ENCODE measurements around the gene RAPGEF5. TPM values are rescaled to one million over a fixed set of nuclear protein-coding genes. Genes with fewer than 3 reads are reported as not detected.

RAPGEF5 gene
- total RNA-seq, 5 donors from 2014 or later (not counting 1 experiment from before 2014, with no cell fraction given), result 0.12 to 2.4 (median 0.61) TPM

- no peak for ATAC-seq (replicated peaks in 1 of 4)
- Histone ChIP-seq H3K9me3 (no peaks in the 10 kb centered on the region), H3K27me3 (replicated peaks in 1 of 2; ENCODE audit: control insufficient read depth in 2 of 2, extremely low read depth in 1 of 2, insufficient read depth in 2 of 2, low read length in 1 of 2) (peaks cover 0 to 2% of the 10 kb centered on the region in 2 experiments), H3K36me3 (ENCODE audit: control insufficient read depth in 2 of 2, extremely low read depth in 1 of 2, insufficient read depth in 1 of 2, low read length in 1 of 2) (no peaks in the 10 kb centered on the region), H3K4me1 (ENCODE audit: control insufficient read depth in 1 of 2, extremely low read depth in 1 of 2, insufficient read depth in 2 of 2, low read length in 2 of 2) (no peaks in the 10 kb centered on the region), H3K4me3 (ENCODE audit: control insufficient read depth in 1 of 2, extremely low read depth in 1 of 2, low read length in 1 of 2) (no peak overlapping the region), H3K27ac (ENCODE audit: low read length) (no peak overlapping the region)
- H3K9me3 Mint-ChIP-seq, result no peaks in the 10 kb centered on the region
- H3K4me3 Mint-ChIP-seq, result no peak overlapping the region
- WGBS (ENCODE audit: insufficient coverage), result 79% methylated on average over 4 of the region's 4 CpGs
- no peaks in the 10 kb centered on the region for H3K36me3 Mint-ChIP-seq
- H3K27ac Mint-ChIP-seq, result no peak overlapping the region
- DNase-seq, result no peak
- no peaks in the 10 kb centered on the region for H3K4me1 Mint-ChIP-seq
- CTCF ChIA-PET, result no interaction called here
- H3K27me3 Mint-ChIP-seq, result peaks cover 9 to 19% of the 10 kb centered on the region in 2 donors
- POLR2A ChIA-PET, result no interaction called here
Observed at GRCh38 chr7:22277375-22277774, 79.6 kb downstream of the RAPGEF5 start.

DNA sequence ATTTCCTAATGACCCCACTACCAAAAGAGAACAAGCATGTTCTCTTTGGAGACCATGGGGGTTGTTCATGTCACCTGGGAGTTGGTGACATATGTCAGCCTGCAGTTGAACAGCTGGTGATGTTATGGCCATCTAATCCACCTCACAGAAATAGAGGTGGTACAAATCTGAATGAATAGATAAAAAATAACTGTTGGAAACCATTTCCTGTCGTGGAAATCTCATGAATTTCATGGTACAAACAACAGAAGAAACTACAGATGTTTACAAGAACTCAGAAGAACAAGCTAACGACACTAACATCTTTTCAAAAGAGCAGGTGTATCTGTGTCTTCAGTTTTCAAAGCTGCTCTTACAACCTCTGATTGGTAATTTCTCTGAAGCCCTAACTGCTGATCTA is 81.3 kb downstream of the RAPGEF5 start:
- Mint-ChIP-seq H3K4me1 (no peaks in the 10 kb centered on the region), H3K27me3 (peaks cover 5 to 13% of the 10 kb centered on the region in 2 donors), H3K36me3 (no peaks in the 10 kb centered on the region), H3K4me3 (no peak overlapping the region), H3K27ac (no peak overlapping the region), H3K9me3 (no peaks in the 10 kb centered on the region)
- no peak overlapping the region for H3K27ac ChIP-seq (ENCODE audit: low read length)
- DNase-seq, result no peak
- ChIA-PET POLR2A (no interaction called here), CTCF (no interaction called here)
- H3K27me3 ChIP-seq (replicated peaks in 1 of 2; ENCODE audit: control insufficient read depth in 2 of 2, extremely low read depth in 1 of 2, insufficient read depth in 2 of 2, low read length in 1 of 2), result peaks cover 0 to 2% of the 10 kb centered on the region in 2 experiments
- no peaks in the 10 kb centered on the region for H3K9me3 ChIP-seq
- 0% methylated on average over 1 of the region's 2 CpGs for WGBS (ENCODE audit: insufficient coverage)
- ATAC-seq (replicated peaks in 1 of 4), result no peak
- H3K36me3 ChIP-seq (ENCODE audit: control insufficient read depth in 2 of 2, extremely low read depth in 1 of 2, insufficient read depth in 1 of 2, low read length in 1 of 2), result no peaks in the 10 kb centered on the region
- no peaks in the 10 kb centered on the region for H3K4me1 ChIP-seq (ENCODE audit: control insufficient read depth in 1 of 2, extremely low read depth in 1 of 2, insufficient read depth in 2 of 2, low read length in 2 of 2)
- no peak overlapping the region for H3K4me3 ChIP-seq (ENCODE audit: control insufficient read depth in 1 of 2, extremely low read depth in 1 of 2, low read length in 1 of 2)

- Mint-ChIP-seq H3K4me1 (peaks cover 6 to 10% (median 10%) of the 10 kb centered on the region in 3 donors), H3K9me3 (no peaks in the 10 kb centered on the region), H3K27ac (no peak overlapping the region), H3K36me3 (no peaks in the 10 kb centered on the region), H3K4me3 (no peak overlapping the region), H3K27me3 (peaks cover 6 to 9% of the 10 kb centered on the region in 2 donors)
- POLR2A ChIA-PET, result interaction anchor here in 1 of 2 donors (0.5 kb wide), 1 partner anchor 17 kb away, joined by 3 read pairs; no protein-coding TSS in a partner anchor
- ATAC-seq (replicated peaks in 1 of 4) (no peak), DNase-seq (no peak)
- H3K36me3 ChIP-seq (ENCODE audit: control insufficient read depth in 2 of 2, extremely low read depth in 1 of 2, insufficient read depth in 1 of 2, low read length in 1 of 2), result no peaks in the 10 kb centered on the region
- CTCF ChIA-PET, result no interaction called here
- H3K4me1 ChIP-seq (ENCODE audit: control insufficient read depth in 1 of 2, extremely low read depth in 1 of 2, insufficient read depth in 2 of 2, low read length in 2 of 2), result peaks cover 0 to 3% of the 10 kb centered on the region in 2 experiments
- H3K27ac ChIP-seq (ENCODE audit: low read length), result no peak overlapping the region
- H3K27me3 ChIP-seq (replicated peaks in 1 of 2; ENCODE audit: control insufficient read depth in 2 of 2, extremely low read depth in 1 of 2, insufficient read depth in 2 of 2, low read length in 1 of 2), result no peaks in the 10 kb centered on the region
- no peak overlapping the region for H3K4me3 ChIP-seq (ENCODE audit: control insufficient read depth in 1 of 2, extremely low read depth in 1 of 2, low read length in 1 of 2)
- H3K9me3 ChIP-seq, result no peaks in the 10 kb centered on the region
- no CpG with 5 or more reads among the region's 4 CpGs for WGBS (ENCODE audit: insufficient coverage)
Observed at GRCh38 chr7:22271311-22271710, 85.6 kb downstream of the RAPGEF5 start.

DNA sequence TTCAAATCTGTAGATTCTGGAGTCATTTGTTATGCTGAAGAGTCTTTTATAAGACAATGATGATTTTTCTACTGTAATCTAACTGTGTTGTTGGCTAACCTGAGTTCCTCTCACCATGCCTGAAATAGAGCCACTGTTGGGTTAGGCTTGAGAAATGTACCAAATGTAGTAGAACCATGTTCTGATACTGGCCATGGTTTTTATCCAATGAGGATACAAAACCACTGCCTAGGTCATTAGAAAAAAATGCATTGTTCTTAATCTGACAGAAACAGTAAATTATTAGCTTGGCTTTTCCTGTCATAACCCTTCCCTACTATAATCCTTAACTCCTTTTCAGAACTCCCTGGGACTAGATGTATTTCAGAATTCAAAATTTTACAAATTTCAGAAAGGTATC is 86.6 kb downstream of the RAPGEF5 start:
- H3K27me3 Mint-ChIP-seq, result peaks cover 6 to 9% of the 10 kb centered on the region in 2 donors
- no peak for DNase-seq
- H3K27ac Mint-ChIP-seq, result no peak overlapping the region
- H3K4me3 Mint-ChIP-seq, result no peak overlapping the region
- CTCF ChIA-PET, result no interaction called here
- H3K9me3 ChIP-seq, result no peaks in the 10 kb centered on the region
- no peaks in the 10 kb centered on the region for H3K27me3 ChIP-seq (replicated peaks in 1 of 2; ENCODE audit: control insufficient read depth in 2 of 2, extremely low read depth in 1 of 2, insufficient read depth in 2 of 2, low read length in 1 of 2)
- no peak overlapping the region for H3K27ac ChIP-seq (ENCODE audit: low read length)
- no peak for ATAC-seq (replicated peaks in 1 of 4)
- no peaks in the 10 kb centered on the region for H3K9me3 Mint-ChIP-seq
- peaks cover 0 to 3% of the 10 kb centered on the region in 2 experiments for H3K4me1 ChIP-seq (ENCODE audit: control insufficient read depth in 1 of 2, extremely low read depth in 1 of 2, insufficient read depth in 2 of 2, low read length in 2 of 2)
- H3K36me3 Mint-ChIP-seq, result no peaks in the 10 kb centered on the region
- POLR2A ChIA-PET, result interaction anchor here in 1 of 2 donors (0.6 kb wide), 1 partner anchor 673 kb away, joined by 3 read pairs; no protein-coding TSS in a partner anchor
- no peak overlapping the region for H3K4me3 ChIP-seq (ENCODE audit: control insufficient read depth in 1 of 2, extremely low read depth in 1 of 2, low read length in 1 of 2)
- H3K36me3 ChIP-seq (ENCODE audit: control insufficient read depth in 2 of 2, extremely low read depth in 1 of 2, insufficient read depth in 1 of 2, low read length in 1 of 2), result no peaks in the 10 kb centered on the region
- H3K4me1 Mint-ChIP-seq, result peaks cover 6 to 10% (median 10%) of the 10 kb centered on the region in 3 donors

DNA sequence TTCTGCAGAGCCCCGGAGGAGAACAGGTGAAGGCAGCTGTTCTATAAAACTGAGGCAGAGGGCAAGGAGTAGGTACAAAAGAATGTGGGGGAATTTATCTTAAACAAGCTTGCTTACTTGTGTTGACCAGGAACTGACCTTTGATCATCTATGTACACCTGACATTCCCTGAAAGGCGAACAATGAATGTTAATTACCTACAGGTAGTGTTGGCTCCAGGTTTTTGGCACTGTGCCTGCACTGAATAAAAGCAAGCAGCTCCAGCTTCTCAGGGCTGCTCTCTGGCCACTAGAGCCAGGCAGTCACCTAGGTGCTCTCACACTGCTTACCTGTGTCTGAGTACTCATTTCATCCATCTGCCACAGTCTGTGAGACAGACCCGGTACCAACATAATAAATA is 87.0 kb downstream of the RAPGEF5 start:
- no peak overlapping the region for H3K27ac Mint-ChIP-seq

GRCh38 chr7:22268884-22269421 is 88.0 kb downstream of the RAPGEF5 start:
- ChIA-PET POLR2A (no interaction called here), CTCF (no interaction called here)
- Histone ChIP-seq H3K4me3 (ENCODE audit: control insufficient read depth in 1 of 2, extremely low read depth in 1 of 2, low read length in 1 of 2) (no peak overlapping the region), H3K27ac (ENCODE audit: low read length) (no peak overlapping the region), H3K27me3 (replicated peaks in 1 of 2; ENCODE audit: control insufficient read depth in 2 of 2, extremely low read depth in 1 of 2, insufficient read depth in 2 of 2, low read length in 1 of 2) (no peaks in the 10 kb centered on the region), H3K4me1 (ENCODE audit: control insufficient read depth in 1 of 2, extremely low read depth in 1 of 2, insufficient read depth in 2 of 2, low read length in 2 of 2) (peaks cover 0 to 3% of the 10 kb centered on the region in 2 experiments), H3K36me3 (ENCODE audit: control insufficient read depth in 2 of 2, extremely low read depth in 1 of 2, insufficient read depth in 1 of 2, low read length in 1 of 2) (no peaks in the 10 kb centered on the region), H3K9me3 (no peaks in the 10 kb centered on the region)
- H3K9me3 Mint-ChIP-seq, result no peaks in the 10 kb centered on the region
- ATAC-seq (replicated peaks in 1 of 4) (no peak), DNase-seq (no peak)
- H3K4me3 Mint-ChIP-seq, result peak overlapping the region in 2 of 3 donors; percentile 33 to 43
- H3K27me3 Mint-ChIP-seq, result peaks cover 6% of the 10 kb centered on the region in 2 donors
- H3K27ac Mint-ChIP-seq, result no peak overlapping the region
- peaks cover 6 to 10% (median 10%) of the 10 kb centered on the region in 3 donors for H3K4me1 Mint-ChIP-seq
- no peaks in the 10 kb centered on the region for H3K36me3 Mint-ChIP-seq
- WGBS (ENCODE audit: insufficient coverage), result no CpG with 5 or more reads among the region's 6 CpGs

More for the DNA sequence above, 87.0 kb downstream of the RAPGEF5 start:
- CTCF ChIA-PET, result no interaction called here
- no peaks in the 10 kb centered on the region for H3K9me3 ChIP-seq
- Mint-ChIP-seq H3K27me3 (peaks cover 6 to 8% of the 10 kb centered on the region in 2 donors), H3K4me3 (no peak overlapping the region), H3K9me3 (no peaks in the 10 kb centered on the region), H3K4me1 (peaks cover 6 to 10% (median 10%) of the 10 kb centered on the region in 3 donors), H3K36me3 (no peaks in the 10 kb centered on the region)
- 100% methylated on average over 1 of the region's 3 CpGs for WGBS (ENCODE audit: insufficient coverage)
- no peak overlapping the region for H3K27ac ChIP-seq (ENCODE audit: low read length)
- no peaks in the 10 kb centered on the region for H3K27me3 ChIP-seq (replicated peaks in 1 of 2; ENCODE audit: control insufficient read depth in 2 of 2, extremely low read depth in 1 of 2, insufficient read depth in 2 of 2, low read length in 1 of 2)
- POLR2A ChIA-PET, result no interaction called here
- peaks cover 0 to 3% of the 10 kb centered on the region in 2 experiments for H3K4me1 ChIP-seq (ENCODE audit: control insufficient read depth in 1 of 2, extremely low read depth in 1 of 2, insufficient read depth in 2 of 2, low read length in 2 of 2)
- H3K36me3 ChIP-seq (ENCODE audit: control insufficient read depth in 2 of 2, extremely low read depth in 1 of 2, insufficient read depth in 1 of 2, low read length in 1 of 2), result no peaks in the 10 kb centered on the region
- DNase-seq (no peak), ATAC-seq (replicated peaks in 1 of 4) (no peak)
- H3K4me3 ChIP-seq (ENCODE audit: control insufficient read depth in 1 of 2, extremely low read depth in 1 of 2, low read length in 1 of 2), result no peak overlapping the region
